Putamen (tissue), 1 donor: ENCODE results near the gene PIAS4.
"Not testable (repeated sequence)": the region's sequence is repeated elsewhere in the genome, so short reads cannot be mapped to it uniquely, and the experiment has no call there.

Experiments
- DNase-seq: peaks from one replicate; pipeline ENCODE4 v3.0.0-alpha.2; 2016; ENCODE audit warnings: low spot score

PIAS4 gene, protein sequence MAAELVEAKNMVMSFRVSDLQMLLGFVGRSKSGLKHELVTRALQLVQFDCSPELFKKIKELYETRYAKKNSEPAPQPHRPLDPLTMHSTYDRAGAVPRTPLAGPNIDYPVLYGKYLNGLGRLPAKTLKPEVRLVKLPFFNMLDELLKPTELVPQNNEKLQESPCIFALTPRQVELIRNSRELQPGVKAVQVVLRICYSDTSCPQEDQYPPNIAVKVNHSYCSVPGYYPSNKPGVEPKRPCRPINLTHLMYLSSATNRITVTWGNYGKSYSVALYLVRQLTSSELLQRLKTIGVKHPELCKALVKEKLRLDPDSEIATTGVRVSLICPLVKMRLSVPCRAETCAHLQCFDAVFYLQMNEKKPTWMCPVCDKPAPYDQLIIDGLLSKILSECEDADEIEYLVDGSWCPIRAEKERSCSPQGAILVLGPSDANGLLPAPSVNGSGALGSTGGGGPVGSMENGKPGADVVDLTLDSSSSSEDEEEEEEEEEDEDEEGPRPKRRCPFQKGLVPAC

DNA sequence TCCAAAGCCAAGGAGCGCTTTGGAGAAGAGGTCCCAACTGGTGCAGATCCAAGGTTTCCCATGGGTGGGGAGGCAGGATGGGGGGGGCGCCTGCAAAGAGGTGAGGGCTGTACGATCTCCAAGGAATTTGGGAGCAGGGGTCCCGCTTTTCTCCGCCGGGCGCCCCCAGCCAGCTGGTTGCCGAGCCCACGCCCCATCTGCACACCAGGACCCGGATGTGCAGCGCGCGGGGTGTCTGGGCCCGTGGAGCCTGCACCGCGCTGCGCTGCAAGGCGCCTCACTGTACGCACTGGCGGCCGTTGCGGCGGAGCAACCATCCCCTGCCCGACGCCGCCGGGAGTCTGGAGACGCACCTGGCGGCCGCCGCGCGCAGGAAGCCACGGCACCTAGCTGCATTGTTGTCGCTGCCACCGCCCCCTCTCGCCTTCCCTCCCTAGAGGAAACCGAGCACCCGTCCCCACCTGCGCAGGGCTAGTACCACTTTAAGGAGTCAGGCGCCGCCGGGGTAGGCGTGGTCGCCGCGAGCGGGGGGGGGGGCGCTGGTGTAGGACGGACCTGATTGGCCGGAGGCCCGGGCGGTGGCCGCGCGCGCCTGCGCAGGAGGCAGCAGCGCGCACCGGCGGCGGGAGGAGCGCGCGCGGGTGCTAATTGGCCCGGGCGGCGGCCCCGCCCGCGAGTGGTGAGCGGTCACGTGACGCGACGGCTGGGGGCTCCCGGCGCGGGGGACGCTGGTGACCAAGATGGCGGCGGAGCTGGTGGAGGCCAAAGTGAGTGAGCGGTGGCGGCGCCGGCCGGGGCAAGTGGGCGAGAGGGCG lies at the start of gene PIAS4:
PIAS4 (plus strand) TSS at position 716 of the 815 bp plus-strand sequence; CDS start at position 741, 25 bp downstream.
- peak; percentile 96 for DNase-seq

DNA sequence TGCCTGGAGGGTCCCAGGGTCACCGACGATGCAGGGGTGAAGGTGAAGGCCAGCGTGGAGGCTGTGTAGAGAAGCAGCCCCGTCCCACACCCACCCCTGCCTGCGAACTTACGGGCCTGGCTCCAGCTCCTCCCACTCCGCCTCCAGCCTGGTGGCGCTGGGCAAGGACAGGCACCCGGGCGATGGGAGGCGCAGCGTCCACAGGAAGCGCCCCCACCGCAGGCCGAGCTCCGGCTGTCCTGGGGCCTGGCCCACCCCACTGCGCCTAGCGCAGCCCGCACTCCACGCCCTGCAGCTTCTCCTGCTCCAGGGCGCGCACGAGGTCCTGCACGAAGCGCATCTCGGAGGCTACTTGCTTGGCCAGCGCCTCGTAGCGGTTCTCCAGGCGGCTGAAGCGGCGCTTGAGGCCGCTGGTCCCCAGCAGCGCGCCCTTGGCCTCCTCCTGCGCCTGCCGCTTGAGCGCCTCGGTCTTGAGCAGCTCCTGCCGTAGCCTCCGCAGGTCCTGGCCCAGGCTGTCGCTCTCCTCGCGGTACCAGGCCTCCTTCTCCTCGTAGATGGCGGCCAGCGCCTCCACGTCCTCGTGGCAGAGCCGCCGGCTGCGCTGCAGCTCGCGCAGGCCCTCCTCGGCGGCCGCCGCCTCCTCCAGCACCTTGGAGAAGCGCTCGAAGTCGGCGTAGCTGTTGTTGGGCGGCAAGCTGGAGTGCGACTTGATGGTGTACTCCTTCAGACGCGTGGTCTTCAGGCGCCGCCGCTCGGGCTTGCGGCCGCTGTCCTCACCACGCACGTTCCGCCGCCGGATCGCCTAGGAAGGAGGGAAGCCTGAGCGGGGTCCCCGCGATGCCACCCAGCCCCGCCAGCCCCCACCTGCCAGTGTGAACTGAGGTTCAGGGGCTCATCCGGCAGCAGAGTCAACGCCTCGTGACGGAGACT lies 48.4 kb upstream of the PIAS4 start:
- DNase-seq = no peak

DNA sequence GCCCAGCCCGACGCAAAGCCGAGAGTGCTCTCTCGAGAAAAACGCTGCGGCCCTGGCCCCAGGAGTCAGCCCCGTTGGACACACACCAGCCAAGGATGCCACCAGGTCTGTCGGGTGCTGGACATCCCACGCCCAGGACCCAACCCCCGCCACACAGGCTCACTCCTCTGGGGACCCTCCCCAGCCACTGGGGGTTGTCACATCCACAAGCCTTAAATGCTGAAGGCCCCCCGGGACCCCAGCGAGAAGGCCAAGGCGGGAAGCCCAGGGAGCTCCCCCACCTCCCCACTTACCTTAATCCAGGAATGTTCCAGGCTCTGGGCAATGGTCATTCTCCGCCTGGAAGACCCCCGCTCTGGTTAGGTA lies 47.8 kb upstream of the PIAS4 start:
- DNase-seq = no peak

DNA sequence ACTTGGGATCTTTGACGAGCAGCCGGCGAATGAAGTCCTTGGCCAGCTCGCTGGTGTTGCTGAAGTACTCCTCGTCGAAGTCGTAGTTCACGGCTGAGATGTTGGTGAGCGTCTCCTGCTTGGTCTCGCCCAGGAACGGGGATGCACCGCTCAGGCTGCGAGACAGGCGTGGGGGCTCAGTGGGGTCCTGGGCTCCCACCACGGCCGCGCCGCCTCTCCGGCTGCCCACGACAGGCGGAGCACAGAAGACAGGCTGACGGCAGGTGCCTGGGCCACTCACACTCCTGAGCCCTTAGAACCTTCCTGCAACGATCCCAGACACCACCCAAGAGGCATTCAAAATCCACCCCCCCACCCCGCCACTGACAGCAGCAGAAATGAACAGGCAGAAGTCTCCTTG lies 46.5 kb upstream of the PIAS4 start:
- DNase-seq = no peak

DNA sequence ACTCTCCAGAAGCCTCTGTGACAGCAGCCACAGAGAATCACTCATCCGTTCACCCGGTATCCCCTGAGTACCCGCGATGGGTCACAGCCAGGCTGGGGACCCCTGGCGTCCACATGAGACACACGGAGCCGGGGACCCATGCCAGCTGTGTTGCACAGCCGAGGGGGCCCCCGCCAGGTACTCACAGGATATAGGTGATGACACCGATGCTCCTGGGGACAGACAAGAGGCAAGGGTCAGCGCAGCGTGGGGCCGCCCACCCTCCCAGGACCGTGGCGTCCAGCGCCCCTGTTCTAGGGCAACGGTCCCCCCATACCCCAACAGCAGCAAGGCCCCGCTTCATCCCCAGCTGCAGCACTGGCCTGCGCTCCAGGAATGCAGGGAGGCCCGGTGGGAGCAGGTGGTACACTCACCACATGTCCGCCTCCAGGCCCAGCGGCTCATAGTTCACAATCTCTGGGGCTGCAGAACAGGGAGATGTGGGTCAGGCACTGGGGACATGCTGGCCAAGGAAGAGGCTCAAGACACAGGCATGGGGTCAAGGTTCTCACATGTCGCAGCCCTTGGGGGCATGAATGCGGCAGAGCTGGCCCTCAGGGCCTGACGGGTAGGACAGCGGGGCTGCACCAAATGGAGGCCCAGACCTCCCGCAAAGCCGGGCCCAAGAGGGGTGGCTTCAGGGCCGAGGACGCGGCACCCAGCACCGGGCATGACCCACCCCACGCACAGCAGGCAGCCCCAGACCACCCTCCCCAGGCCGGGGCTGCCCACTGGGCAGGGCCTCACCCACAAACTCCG lies 43.9 kb upstream of the PIAS4 start:
- no peak for DNase-seq

DNA sequence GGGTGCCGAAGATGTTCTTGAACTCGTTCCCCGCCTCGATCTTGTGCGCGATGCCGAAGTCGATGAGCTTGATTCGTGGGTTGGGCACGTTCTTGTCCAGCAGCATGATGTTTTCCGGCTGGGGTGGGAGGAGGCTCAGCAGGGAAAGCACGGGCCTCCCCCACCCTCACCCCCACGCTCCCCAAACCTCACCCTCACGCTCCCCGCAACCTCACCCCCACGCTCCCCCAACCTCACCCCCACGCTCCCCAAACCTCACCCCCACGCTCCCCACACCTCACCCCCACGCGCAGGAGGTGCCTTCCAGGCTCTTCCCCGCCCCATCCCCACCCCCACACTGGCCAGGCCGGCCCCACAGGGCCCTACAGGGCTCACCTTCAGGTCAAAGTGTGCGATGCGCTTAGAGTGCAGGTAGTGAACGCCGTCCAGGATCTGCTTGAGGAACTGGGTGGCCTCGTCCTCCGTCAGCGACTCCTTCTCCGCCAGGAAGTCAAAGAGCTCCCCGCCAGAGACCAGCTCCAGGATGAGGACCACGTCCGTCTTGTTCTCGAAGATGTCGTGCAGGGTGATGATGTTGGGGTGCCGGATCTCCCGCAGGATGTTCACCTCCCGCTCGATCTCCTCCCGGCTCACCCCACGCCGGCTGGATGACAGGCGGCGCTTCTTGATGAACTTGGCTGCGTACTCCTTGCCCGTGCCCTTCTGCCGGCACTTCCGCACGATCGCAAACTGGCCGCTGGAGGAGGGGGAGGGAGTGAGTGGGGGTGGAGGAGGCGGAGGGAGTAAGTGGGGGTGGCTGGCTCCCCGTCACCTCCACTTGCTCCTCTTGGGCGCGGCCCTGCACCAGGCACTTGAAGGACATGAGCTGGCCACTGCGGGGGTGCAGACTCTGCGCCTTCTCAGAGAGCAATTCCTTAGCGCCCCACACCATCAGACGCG lies 43.0 kb upstream of the PIAS4 start:
- no peak for DNase-seq

DNA sequence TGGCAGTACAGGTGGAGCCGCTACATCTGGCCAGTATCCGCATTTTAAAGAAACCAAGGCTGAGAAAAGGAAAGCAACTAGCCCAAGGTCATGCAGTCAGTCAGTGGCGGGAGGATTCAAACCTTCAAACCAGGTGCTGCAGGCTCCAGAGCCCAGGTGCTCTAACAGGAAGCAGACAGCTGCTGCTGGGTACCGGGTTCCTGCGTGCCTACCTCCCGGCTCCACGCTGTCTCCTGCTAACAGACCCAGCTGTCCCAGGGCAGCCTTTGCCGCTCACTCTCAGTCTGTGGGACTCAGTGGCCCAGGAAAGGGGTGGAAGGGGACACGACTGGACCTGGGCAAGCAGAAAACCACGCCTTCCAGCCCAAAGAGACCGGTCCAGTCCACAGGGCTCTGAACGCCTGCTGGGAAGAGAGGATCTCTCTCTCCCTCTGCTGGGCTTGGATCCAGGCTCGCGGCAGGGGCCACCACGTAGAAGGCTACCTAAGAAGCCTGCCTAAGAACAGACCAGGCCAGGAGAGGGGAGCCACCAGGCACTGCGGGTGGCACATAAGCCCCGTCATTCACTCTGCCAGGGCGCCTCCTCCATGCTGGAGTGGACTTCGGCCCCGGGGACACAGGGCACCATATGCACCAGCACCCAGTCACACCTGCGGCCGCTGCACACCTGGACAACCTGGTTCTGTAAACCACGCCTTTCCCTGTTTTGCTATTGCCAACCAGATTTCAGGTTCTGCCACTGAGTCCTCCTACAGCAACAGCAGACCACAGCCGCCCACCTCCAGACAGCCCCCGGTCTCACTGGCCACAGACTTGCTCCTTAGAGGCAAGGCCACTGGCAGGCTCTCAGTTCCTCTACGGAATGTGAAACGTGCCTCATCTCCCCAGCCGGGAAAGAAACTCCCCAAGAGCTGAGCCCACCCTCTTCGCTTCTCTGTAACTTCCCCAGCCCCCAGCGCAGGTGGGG lies 41.2 kb upstream of the PIAS4 start:
- no peak for DNase-seq

DNA sequence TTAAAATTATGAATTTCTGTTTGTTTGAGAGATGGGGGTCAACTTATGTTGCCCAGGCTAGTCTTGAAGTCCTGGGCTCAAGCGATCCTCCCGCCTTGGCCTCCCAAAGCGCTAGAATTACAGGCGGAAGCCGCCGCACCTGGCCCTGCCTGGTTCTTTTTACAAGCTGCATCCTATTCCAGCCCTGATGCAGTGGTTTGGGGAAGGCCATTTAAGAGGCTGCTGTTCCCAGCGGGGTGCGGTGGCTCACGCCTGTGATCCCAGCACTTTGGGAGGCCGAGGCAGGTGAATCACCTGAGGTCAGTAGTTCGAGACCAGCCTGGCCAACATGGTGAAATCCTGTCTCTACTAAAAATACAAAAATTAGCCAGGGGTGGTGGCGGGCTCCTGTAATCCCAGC lies 39.6 kb upstream of the PIAS4 start:
- not testable (repeated sequence) for DNase-seq

DNA sequence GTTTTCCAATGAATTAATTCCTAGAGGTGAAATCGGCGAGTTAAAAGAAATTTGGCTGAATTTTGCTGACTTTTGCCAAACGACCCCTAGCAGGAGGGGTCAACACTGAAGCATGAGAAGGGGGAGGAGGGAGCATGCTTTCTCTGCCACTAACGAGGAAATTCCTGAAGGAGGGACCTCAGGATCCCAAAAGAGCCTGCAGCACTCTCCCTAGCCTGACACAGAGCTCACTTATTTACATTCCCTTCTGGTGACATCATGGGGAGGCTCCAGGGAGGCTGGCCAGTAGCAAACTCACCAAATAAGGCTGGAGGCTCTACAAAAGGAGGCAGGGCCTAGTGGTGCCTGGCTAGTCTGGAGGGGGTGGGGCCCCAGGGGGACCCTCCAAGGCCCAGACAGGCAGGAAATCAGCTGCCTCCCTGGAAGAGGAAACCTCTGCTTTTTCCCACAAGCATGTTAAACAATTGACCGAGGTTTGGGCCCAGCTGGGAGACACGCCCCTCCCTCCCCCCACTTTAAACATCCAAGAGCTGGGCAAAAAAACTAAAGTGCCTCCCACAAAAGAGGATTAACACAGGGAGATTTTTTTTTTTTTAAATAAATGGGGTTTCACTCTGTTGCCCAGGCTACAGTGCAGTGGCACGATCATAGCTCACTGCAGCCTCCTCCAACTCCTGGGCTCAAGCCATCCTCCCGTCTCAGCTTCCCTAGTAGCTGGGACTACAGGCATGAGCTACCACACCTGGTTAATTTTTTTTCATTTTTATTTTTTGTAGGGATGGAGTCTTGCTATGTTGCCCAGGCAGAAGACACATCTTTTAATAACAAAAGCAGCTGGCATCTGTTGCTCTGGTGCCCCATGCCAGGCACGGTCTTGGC lies 38.7 kb upstream of the PIAS4 start:
- DNase-seq = peak; percentile 50

DNA sequence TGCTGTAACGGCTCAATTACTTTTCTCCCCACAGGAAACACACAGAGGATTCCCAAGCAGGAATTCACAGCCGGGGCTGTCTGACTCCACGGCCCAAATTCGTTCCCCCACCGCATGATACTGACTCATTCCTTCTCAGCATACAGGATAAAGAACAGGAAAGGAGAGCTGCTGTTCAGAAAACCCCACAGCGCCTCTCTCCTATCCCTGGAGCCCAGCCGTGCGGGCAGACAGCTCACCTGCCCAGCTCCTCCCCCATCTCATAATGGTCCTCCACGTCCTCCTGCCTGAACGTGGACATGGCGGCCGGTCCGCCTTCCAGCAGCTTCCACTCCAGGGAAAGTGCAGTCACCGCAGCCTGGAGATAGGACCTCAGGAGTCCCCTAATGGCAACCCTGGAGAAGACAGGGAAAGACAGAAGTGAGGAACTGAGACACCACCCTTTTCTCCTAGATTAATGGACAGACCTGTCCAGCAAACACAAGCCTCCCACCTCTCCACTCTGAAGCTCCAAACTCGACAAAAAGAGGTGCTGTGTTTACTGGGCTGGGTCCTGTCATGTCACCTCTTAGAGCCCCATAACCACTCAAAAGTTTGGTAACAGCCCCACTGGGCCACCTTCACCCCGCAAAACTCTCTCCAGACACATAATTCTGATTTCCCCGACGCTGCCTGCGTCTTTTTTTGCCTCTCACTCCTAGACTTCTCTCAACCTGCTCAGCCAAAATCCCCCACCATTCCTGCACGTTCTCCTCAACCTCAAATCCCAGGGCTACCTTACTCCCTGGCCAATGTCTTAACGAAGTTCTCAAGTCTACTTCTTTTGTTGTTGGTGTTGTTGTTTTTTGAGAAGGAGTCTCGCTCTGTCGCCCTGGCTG lies 37.9 kb upstream of the PIAS4 start:
- no peak for DNase-seq

DNA sequence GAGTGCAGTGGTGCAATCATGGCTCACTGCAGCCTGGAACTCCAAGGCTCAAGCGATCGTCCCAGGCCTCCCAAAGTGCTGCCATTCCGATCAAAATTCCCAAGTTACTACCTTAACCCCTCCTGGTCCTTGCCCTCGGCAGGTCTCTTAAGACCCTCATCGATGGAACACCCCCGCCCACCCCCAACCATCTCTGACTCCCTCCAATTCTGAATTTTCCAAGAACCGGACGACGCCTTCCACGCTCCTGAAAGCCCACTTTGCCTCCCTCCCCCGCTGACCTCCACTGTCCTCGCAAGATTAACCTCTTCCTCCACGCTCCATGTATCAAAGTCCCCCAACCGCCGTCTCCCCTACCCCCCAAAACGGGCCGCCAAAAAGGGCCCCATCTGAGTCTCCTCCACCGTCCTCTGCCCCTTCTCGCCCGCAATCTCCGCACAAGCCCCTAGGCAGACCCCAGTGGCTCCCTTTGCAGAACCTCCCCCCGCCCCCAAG lies 37.2 kb upstream of the PIAS4 start:
- DNase-seq = no peak

DNA sequence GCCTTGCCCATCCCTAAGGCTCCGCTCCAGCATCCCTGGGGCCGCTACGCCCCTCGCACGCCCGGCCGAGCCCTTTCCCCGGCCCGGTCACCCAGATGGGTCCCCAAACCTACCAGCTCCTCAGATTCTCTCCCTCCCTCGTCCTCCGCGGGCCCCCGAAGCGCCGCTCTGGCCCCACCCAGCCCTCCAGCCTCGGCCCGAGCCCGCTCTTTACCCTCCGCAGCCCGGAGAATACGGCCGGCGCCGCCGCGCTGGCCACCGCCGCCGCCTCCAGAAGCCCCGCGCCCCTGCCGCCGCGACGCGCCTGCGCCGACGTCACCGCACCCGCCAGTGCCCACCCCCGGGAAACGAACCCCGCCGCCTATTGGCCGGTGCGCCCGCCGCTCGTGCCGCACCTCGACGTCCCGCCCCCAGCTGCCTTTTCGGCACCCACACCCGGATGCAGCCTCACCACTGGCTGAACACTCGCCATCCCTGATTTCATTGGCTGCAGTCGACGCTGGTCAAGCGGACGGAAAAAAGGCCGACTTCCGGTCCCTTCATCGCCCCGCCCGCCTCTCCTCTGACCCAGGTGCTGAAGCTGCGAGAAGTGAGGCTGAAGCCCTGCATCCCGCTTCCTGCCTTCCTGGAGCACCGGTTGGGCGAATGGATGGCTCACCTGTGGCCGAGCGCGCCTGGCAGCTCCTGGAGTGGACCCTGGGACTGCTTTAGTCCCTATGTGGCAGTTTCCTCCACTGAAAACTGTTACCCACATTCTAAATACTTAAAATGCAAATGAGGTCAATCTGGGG lies 36.5 kb upstream of the PIAS4 start, which contains the start of gene DAPK3:
DAPK3 (minus strand) TSS at position 292 of the 791 bp plus-strand sequence. CDS start 1,364 bp downstream, outside the sequence.
- peak; percentile 97 for DNase-seq

DNA sequence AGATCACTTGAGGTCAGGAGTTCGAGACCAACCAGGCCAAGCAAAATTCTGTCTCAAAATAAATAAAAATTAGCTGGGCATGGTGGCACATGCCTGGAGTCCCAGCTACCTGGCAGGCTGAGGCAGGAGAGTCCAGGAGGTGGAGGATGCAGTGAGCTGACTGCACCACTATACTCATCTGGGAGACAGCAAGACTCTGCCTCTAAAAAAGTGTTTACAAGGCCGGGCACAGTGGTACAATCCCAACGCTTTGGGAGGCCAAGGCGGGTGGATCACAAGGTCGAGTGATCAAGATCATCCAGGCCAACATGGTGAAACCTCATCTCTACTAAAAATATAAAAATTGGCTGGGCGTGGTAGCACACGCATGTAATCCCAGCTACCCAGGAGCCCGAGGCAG lies 32.4 kb upstream of the PIAS4 start:
- no peak for DNase-seq

DNA sequence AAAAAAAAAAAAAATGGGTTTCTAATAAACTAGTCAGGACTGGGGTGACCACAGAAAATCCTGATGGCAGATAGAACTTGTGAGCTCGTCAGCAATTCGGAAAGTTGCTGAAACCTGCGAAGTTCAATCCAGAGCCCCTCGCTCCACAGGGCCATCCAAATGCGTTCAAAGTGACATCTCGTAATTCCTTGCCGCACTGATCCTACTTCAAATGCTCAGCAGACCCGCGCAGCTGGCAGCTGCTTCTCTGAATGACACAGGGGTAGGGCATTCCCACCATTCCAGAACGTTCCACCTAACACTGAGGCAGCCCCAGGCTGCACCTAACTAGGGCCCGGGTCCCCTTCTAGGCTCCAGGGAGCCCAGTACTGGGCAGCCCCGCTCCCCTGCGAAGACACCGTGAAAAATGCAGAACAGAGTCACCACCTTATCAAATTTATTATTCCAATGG lies 31.9 kb upstream of the PIAS4 start:
- no peak for DNase-seq

DNA sequence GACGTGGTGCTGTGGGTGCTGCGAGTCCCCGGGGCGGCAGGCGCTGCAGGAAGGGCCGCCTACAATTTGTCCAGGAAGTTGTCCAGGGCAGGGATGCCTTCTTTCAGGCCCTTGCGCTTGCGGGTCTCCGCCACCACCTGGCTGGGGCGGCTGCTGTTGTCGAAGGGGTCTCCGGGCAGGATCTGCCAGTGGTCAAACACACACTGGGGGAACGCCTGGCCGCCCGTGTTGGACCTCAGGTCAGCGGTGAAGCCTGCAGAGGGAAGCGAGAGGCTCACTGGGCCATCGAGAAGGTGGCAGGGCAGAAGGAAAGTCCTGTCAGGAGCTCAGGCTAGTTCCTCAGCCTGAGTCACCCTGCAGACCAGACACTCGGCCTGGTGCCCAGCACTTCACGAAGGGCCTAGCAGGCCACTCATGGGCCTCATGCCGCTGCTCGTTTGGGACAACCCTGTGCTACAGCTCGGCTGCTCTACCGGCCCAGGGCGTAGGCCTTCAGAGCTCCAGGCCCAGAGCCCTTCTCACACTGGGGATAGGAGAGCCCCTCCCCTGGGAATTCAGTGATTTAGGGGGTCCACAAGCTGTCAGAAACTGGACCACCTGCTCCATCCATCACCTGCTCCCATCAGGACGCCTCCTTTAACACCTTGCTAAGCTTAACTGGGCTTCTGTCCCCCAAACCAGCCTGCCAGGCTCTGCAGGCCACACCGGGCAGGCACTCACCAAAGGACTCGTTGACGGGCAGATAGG lies 30.9 kb upstream of the PIAS4 start:
- no peak for DNase-seq
